ENCODE data around the gene STX4. TPM values are rescaled to one million over a fixed set of nuclear protein-coding genes. Genes with fewer than 3 reads are reported as not detected.

Gene STX4
- 10 to 100 TPM; 49.4 to 76.9 TPM for total RNA-seq

- peak; percentile 90 for ATAC-seq (replicated peaks)
- Mint-ChIP-seq H3K27me3 (no peaks in the 10 kb centered on the region), H3K27ac (peak within 1 kb of the TSS; percentile 91), H3K36me3 (ENCODE audit: low read depth) (peaks cover 51% of the 10 kb centered on the region), H3K4me3 (peak within 1 kb of the TSS; percentile 89), H3K4me1 (peaks cover 6% of the 10 kb centered on the region), H3K9me3 (no peaks in the 10 kb centered on the region)
These were observed at the start of gene STX4 for GRCh38 chr16:31032736-31033708. STX4 (plus strand) TSS chr16:31033558; CDS start chr16:31033806, 248 bp downstream.

DNA sequence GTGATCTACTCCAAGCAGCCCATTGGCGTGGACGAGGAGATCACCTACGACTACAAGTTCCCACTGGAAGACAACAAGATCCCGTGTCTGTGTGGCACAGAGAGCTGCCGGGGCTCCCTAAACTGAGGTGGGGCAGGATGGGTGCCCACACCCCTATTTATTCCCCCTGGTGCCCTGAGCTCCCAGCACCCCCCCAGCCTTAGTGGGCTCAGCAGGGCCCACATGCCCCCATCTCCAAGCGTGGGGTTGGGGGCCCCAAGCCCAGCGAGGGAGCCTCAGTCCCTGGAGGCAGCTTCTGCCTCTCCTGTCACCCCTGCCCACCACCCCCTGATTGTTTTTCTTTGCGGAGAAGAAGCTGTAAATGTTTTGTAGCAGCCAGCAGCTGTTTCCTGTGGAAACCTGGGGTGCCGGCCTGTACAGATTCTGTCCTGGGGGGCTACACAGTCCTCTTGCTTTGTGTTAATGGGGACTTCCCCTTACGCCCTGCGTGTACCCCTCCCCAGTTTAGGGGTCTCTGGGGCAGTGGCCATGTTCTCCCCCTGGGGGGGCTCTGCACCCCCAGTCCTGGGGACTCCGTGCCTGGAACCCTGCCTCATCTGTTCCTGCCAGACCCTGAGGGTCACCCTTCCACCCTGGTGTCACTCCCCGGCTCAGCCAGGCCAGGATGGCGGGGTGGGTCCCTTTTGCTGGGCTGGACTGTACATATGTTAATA is 49.3 kb upstream of the STX4 start:
- no peaks in the 10 kb centered on the region for H3K4me1 Mint-ChIP-seq
- peaks cover 42% of the 10 kb centered on the region for H3K36me3 Mint-ChIP-seq (ENCODE audit: low read depth)
- no peak overlapping the region for H3K27ac Mint-ChIP-seq
- H3K9me3 Mint-ChIP-seq: no peaks in the 10 kb centered on the region
- no peak for ATAC-seq (replicated peaks)
- H3K4me3 Mint-ChIP-seq: no peak overlapping the region
- no peaks in the 10 kb centered on the region for H3K27me3 Mint-ChIP-seq

GRCh38 chr16:30984669-30985400 is 48.5 kb upstream of the STX4 start, which contains the start of gene HSD3B7:
HSD3B7 (plus strand) TSS chr16:30985207; CDS start chr16:30985659, 452 bp downstream.
- no peaks in the 10 kb centered on the region for H3K4me1 Mint-ChIP-seq
- peak; percentile 94 for ATAC-seq (replicated peaks)
- H3K4me3 Mint-ChIP-seq: peak within 1 kb of the TSS; percentile 32
- H3K9me3 Mint-ChIP-seq: no peaks in the 10 kb centered on the region
- H3K36me3 Mint-ChIP-seq (ENCODE audit: low read depth): peaks cover 42% of the 10 kb centered on the region
- no peaks in the 10 kb centered on the region for H3K27me3 Mint-ChIP-seq
- no peak within 1 kb of the TSS for H3K27ac Mint-ChIP-seq

DNA sequence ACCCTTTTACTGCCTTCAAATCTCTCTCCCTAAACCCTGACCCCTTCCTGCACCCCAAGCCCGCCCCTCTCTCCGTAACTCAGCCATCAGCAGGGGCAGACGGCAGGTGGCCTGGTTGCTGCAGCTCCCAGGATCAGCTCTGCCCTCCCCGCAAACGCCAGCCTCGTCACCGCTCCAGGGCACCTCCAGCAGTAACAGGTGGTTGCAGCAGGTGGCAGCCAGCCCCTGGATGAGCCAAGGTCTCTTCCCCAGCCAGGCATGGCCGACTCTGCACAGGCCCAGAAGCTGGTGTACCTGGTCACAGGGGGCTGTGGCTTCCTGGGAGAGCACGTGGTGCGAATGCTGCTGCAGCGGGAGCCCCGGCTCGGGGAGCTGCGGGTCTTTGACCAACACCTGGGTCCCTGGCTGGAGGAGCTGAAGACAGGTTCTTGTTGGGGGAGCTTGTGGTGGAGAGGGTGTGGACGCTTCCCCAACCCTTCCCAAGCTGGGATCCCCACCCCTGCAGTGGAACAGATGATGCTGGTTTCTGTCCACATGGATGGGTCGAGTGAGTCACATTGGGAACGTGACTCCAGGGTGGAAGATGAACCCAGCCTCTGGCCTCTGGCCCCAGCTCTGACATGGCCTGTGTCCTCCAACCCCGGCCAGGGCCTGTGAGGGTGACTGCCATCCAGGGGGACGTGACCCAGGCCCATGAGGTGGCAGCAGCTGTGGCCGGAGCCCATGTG is 47.8 kb upstream of the STX4 start:
- Mint-ChIP-seq H3K9me3 (no peaks in the 10 kb centered on the region), H3K36me3 (ENCODE audit: low read depth) (peaks cover 36% of the 10 kb centered on the region), H3K27me3 (no peaks in the 10 kb centered on the region), H3K4me1 (no peaks in the 10 kb centered on the region), H3K4me3 (peak overlapping the region; percentile 32), H3K27ac (no peak overlapping the region)
- ATAC-seq (replicated peaks): peak; percentile 30

DNA sequence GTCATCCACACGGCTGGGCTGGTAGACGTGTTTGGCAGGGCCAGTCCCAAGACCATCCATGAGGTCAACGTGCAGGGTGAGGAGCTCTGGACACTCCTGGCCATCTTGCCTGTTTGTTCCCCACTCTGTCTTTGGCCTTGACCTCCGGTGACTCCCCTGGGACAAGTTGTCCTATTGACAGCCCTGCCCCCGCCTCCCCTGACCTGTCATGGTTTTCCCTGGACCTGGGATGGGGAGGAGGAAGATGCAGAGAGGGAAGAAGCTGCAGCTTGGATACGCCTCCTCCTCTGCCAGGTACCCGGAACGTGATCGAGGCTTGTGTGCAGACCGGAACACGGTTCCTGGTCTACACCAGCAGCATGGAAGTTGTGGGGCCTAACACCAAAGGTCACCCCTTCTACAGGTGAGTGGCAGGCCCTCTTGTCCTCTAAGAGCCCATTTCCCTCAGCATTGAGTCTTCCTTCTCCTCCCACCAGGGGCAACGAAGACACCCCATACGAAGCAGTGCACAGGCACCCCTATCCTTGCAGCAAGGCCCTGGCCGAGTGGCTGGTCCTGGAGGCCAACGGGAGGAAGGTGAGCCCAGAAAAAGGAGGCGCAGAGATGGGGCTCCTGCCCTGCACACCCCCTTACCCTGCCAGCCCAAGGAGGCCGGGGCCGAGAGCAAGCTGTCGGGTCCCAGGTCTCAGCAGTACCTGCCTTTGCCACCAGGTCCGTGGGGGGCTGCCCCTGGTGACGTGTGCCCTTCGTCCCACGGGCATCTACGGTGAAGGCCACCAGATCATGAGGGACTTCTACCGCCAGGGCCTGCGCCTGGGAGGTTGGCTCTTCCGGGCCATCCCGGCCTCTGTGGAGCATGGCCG is 47.0 kb upstream of the STX4 start:
- Mint-ChIP-seq H3K4me3 (no peak overlapping the region), H3K27ac (no peak overlapping the region), H3K27me3 (no peaks in the 10 kb centered on the region)

GRCh38 chr16:30987581-30988190 is 45.7 kb upstream of the STX4 start:
- no peak for ATAC-seq (replicated peaks)
- Mint-ChIP-seq H3K4me3 (no peak overlapping the region), H3K4me1 (no peaks in the 10 kb centered on the region), H3K27me3 (no peaks in the 10 kb centered on the region), H3K36me3 (ENCODE audit: low read depth) (peaks cover 19% of the 10 kb centered on the region), H3K9me3 (no peaks in the 10 kb centered on the region), H3K27ac (no peak overlapping the region)

More for the DNA sequence above, 47.0 kb upstream of the STX4 start:
- H3K36me3 Mint-ChIP-seq (ENCODE audit: low read depth): peaks cover 32% of the 10 kb centered on the region
- no peak for ATAC-seq (replicated peaks)
- no peaks in the 10 kb centered on the region for H3K9me3 Mint-ChIP-seq
- H3K4me1 Mint-ChIP-seq: no peaks in the 10 kb centered on the region

GRCh38 chr16:30989469-30990047 is 43.8 kb upstream of the STX4 start:
- H3K4me3 Mint-ChIP-seq: no peak overlapping the region
- H3K9me3 Mint-ChIP-seq: no peaks in the 10 kb centered on the region
- H3K27me3 Mint-ChIP-seq: no peaks in the 10 kb centered on the region
- ATAC-seq (replicated peaks): no peak
- no peaks in the 10 kb centered on the region for H3K36me3 Mint-ChIP-seq (ENCODE audit: low read depth)
- no peak overlapping the region for H3K27ac Mint-ChIP-seq
- peaks cover 2% of the 10 kb centered on the region for H3K4me1 Mint-ChIP-seq

- Mint-ChIP-seq H3K4me1 (peaks cover 6% of the 10 kb centered on the region), H3K4me3 (no peak overlapping the region), H3K27ac (no peak overlapping the region), H3K9me3 (no peaks in the 10 kb centered on the region), H3K27me3 (no peaks in the 10 kb centered on the region), H3K36me3 (ENCODE audit: low read depth) (no peaks in the 10 kb centered on the region)
- no peak for ATAC-seq (replicated peaks)
These were observed 43.3 kb upstream of the STX4 start for GRCh38 chr16:30990105-30990504.

DNA sequence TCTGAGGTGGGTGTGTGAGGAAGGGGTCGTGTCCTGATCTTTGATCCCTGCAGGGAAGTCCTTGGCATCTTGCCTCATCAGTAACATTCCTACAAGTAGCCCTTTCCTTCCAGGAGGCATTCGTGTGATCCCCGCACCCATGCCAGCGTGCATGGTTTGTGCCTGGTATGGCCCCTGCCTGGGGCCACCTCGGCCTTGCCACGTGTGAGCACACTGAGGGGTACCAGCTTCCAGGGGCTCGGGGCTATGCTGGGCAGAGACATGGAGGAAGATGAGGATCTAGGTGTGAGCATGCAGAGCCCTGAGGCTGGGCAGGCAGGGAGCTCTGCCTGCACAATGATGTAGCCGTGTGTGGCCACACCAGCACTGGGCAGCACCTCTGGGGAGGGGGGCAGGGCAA is 42.3 kb upstream of the STX4 start:
- ATAC-seq (replicated peaks): no peak
- no peaks in the 10 kb centered on the region for H3K27me3 Mint-ChIP-seq
- peaks cover 6% of the 10 kb centered on the region for H3K4me1 Mint-ChIP-seq
- H3K9me3 Mint-ChIP-seq: no peaks in the 10 kb centered on the region
- H3K4me3 Mint-ChIP-seq: no peak overlapping the region
- H3K36me3 Mint-ChIP-seq (ENCODE audit: low read depth): no peaks in the 10 kb centered on the region
- H3K27ac Mint-ChIP-seq: no peak overlapping the region

- Mint-ChIP-seq H3K36me3 (ENCODE audit: low read depth) (no peaks in the 10 kb centered on the region), H3K9me3 (no peaks in the 10 kb centered on the region), H3K27me3 (no peaks in the 10 kb centered on the region), H3K27ac (no peak overlapping the region), H3K4me1 (peaks cover 6% of the 10 kb centered on the region), H3K4me3 (no peak overlapping the region)
- no peak for ATAC-seq (replicated peaks)
These were observed 41.0 kb upstream of the STX4 start for GRCh38 chr16:30992276-30992780.

DNA sequence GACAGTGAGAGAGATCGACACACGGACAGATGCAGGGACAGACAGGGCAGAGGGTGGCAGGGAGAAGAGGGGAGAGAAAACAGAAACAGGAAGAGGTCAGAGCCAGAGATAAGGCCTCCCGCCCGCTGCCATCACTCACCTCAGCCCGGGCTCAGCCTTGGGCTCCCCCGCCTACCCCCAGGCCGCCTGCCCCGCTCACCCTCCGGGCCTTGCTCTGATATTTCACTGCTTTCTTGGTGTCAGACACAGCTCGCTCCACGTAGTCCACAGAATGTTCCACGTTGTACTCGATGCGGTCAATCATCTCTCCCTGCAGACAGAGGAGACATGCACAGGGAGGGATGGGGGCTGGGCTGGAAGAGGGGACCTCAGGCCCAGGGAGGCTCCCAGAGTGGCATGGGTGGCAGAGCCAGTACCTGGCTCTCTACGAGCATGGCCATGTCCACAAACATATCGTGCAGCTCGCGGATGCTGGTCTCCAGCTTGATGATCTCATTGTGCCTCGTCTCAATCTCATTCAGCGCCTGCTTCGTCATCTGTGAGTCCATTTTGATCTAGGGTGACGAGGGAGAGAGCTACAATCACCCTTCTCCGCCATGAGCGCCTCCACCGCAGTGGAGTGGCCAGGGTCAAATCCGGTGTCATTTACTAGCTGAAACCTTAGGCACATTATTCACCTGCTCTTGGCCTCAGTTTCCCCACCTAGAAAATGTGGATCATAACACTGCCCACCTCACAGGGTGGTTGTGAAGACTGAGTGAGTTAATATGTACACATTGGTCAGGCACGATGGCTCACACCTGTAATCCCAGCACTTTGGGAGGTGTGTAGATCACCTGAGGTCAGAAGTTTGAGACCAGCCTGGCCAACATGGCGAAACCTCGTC is 40.2 kb upstream of the STX4 start:
- no peak for ATAC-seq (replicated peaks)
- peaks cover 6% of the 10 kb centered on the region for H3K4me1 Mint-ChIP-seq
- H3K4me3 Mint-ChIP-seq: no peak overlapping the region
- no peaks in the 10 kb centered on the region for H3K36me3 Mint-ChIP-seq (ENCODE audit: low read depth)
- no peaks in the 10 kb centered on the region for H3K9me3 Mint-ChIP-seq
- no peak overlapping the region for H3K27ac Mint-ChIP-seq
- H3K27me3 Mint-ChIP-seq: no peaks in the 10 kb centered on the region

DNA sequence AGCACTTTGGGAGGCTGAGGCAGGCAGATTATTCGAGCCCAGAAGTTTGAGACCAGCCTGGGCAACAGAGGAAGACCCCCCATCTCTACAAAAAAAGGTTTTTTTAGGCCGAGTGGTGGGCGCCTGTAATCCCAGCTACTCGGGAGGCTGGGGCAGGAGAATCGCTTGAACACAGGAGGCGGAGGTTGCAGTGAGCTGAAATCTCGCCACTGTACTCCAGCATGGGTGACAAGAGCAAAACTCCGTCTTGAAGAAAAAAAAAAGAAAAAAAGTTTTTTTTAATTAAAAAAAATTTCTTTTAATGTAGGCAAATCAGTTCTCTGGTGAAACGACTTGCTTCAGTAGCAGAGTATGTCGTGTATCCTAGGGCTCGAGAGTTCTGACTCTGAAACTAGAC is 37.4 kb upstream of the STX4 start:
- ATAC-seq (replicated peaks): no peak
- Mint-ChIP-seq H3K36me3 (ENCODE audit: low read depth) (no peaks in the 10 kb centered on the region), H3K4me3 (peak overlapping the region; percentile 70), H3K9me3 (no peaks in the 10 kb centered on the region), H3K27me3 (no peaks in the 10 kb centered on the region), H3K4me1 (peaks cover 6% of the 10 kb centered on the region), H3K27ac (no peak overlapping the region)

Data from activated T-helper 17 cell treated with anti-CD3 and anti-CD28 coated beads, Interleukin-2, amount 50 U/mL, for 72 hours (primary cell).